ENCODE results near the gene IL13RA1.
"Not testable (repeated sequence)": the region's sequence is repeated elsewhere in the genome, so short reads cannot be mapped to it uniquely, and the experiment has no call there.

The IL13RA1 gene

DNA sequence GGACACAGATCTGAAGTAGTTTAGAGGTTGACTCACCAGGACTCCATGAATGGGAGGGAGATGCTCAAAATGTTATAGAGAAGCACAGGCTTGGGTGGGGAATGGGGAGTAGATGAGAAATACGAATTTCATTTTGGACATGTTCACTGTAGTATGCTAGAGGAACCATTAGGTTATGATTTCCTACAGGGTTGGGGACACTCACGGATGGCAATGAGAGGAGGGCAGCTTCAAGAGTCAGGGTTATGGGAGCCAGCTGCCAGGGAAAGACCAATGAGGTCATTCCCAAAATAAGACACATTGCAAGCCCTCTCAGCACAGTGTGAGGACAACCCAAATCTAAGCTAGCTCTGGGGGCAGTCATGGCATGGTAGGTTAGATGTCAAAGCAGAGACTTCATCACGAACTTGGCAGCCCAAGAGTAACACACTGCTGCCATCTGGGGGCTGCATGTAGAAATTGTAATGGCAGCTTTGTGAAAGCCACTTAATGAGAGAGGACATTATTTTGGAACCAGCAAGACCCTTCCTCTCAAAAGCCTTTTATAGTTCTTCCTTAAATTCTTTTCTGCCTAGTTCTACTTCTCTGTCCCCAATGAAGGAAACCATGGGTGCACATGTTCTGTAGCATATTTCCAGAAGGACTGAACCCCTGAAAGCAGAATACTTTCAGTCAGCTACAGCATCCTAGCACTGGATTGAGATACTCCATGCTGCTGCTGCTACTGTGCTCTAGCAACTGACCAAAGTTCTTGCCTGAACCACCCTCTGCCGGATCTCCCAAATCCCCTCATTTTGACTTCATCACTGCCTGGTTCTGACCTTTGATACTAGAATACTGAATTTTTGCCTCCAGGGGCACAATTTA lies 80.0 kb downstream of the IL13RA1 start:
- no peak overlapping the region for H3K4me3 ChIP-seq (ENCODE audit: low read depth, low read length)
- TF ChIP-seq CTCF (IDR thresholded peaks at IDR 0.05; ENCODE audit: insufficient read depth, low read depth, low read length, missing control alignments), result peak; percentile 49
- DNase-seq (ENCODE audit: low read depth), result peak; percentile 60

DNA sequence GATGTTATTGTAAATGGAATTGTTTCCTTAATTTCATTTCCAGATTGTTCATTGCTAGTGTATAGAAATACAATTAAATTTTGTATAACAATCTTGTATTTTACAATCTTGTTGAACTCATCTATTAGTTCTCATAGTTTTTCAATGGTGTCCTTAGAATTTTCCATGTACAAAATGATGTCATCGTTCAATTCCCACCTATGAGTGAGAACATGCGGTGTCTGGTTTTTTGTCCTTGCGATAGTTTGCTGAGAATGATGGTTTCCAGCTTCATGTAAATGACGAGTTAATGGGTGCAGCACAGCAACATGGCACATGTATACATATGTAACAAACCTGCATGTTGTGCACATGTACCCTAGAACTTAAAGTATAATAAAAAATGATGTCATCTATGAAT lies 89.9 kb downstream of the IL13RA1 start:
- H3K4me3 ChIP-seq (ENCODE audit: low read depth, low read length); DNase-seq (ENCODE audit: low read depth): not testable (repeated sequence)

- H3K4me3 ChIP-seq (ENCODE audit: low read depth, low read length), result no peak within 1 kb of the TSS
- peak; percentile 7 for DNase-seq (ENCODE audit: low read depth)
- TF ChIP-seq CTCF (IDR thresholded peaks at IDR 0.05; ENCODE audit: insufficient read depth, low read depth, low read length, missing control alignments), result no peak
Measured at GRCh38 chrX:118823263-118824172, 96.1 kb downstream of the IL13RA1 start, which contains the start of gene ZCCHC12. ZCCHC12 (plus strand) TSS chrX:118823824; CDS start chrX:118825245, 1,421 bp downstream.

DNA sequence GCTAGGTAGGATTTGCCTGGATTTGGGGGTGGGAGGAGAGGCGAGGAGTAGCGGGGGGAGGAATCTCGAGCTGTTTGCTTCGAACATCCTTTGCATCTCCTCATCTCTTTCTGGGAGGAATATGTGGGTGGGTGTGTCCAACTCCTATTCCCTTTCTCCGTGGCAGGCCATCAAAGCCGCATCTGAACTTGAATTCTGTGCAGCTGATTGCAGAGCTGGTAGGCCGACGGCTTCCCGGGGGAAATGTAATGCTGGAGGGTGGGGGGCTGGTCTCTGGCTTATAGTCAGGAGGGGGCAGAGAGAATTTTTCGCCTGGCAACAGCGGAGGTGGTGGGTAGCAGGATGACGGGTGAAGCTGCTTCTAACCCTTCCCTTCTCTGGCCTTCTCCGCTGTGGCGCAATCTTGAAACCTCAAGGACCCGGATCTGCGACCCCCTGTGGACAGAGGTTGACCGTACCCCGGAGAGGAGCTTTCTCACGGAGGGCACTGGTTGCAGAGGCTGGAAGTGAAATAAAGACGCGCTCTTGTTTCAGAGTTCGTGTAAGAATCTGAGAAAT lies 96.8 kb downstream of the IL13RA1 start:
- DNase-seq (ENCODE audit: low read depth), result no peak
- no peak for TF ChIP-seq CTCF (IDR thresholded peaks at IDR 0.05; ENCODE audit: insufficient read depth, low read depth, low read length, missing control alignments)
- no peak overlapping the region for H3K4me3 ChIP-seq (ENCODE audit: low read depth, low read length)

DNA sequence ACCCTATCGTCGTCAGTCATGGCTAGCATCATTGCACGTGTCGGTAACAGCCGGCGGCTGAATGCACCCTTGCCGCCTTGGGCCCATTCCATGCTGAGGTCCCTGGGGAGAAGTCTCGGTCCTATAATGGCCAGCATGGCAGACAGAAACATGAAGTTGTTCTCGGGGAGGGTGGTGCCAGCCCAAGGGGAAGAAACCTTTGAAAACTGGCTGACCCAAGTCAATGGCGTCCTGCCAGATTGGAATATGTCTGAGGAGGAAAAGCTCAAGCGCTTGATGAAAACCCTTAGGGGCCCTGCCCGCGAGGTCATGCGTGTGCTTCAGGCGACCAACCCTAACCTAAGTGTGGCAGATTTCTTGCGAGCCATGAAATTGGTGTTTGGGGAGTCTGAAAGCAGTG lies 97.8 kb downstream of the IL13RA1 start:
- no peak for DNase-seq (ENCODE audit: low read depth)
- H3K4me3 ChIP-seq (ENCODE audit: low read depth, low read length), result no peak overlapping the region
- no peak for TF ChIP-seq CTCF (IDR thresholded peaks at IDR 0.05; ENCODE audit: insufficient read depth, low read depth, low read length, missing control alignments)

- H3K4me3 ChIP-seq (ENCODE audit: low read depth, low read length), result no peak overlapping the region
- peak; percentile 20 for DNase-seq (ENCODE audit: low read depth)
- TF ChIP-seq CTCF (IDR thresholded peaks at IDR 0.05; ENCODE audit: insufficient read depth, low read depth, low read length, missing control alignments), result peak; percentile 42
Measured at GRCh38 chrX:118839334-118839958, 112.0 kb downstream of the IL13RA1 start.

All from GM12865 (cell line).